GDM1 (cell line): ENCODE results near the gene GRIA2.

Experiments
- DNase-seq: peaks from one replicate; lab custom pipeline; 2025; lab: John Stamatoyannopoulos, UW

GRIA2 gene

DNA sequence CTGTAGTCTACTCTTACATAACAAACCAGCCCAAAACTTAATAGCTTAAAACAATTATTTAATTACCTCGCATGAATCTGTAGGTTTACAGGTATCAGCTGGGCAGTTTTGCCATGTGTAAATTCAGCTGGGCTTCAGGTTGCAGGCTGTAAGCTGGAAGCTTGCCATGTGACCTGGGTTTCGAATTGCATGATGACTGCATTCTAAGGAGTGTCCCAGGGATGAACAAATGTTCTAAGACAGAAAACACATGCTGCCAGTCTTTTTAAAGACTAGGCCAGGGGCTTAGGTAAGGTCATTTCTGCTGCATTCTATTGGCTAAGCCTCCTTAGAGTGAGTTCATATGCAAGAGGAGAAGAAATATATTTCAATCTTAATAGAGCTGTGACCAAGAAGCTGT, 44.8 kb downstream of the GRIA2 start:
- no peak for DNase-seq

DNA sequence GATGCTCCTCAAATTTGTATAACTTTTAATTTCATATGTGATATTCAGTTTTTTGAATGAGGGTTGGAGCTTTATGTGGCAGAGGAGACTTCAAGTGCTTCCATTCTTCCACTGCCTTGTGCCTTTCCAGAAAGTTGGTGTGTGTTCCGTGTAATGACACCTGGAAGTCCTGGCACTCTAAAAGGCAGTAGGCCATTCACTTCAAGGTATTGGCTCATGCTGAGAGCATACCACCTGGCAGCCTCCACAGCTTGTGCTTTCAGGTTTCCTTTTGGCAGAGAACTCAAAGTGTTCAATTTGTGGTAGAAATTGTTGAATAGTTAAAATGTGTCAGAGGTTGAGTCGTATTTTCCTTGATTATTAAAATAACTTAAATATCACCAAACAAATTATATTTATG, 49.6 kb downstream of the GRIA2 start:
- no peak for DNase-seq

DNA sequence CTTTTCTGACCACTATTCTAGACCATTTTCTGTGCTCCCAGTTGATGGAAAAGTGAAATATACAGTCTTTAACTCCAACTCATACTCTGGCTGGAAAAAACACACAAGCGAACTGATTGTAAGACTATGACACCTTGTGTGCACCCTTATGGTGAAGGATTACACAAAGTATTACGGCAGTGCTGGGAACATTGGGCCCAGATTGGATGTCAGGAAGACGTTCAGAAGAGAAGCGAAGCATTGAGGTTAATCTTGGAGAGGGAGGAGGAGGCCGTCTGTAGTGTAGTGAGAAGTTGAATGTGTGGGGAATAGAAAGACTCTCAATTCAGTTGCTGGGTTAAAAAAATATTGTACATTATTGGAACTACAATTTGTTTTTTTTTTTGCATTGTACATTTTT, 50.0 kb downstream of the GRIA2 start:
- DNase-seq = no peak

DNA sequence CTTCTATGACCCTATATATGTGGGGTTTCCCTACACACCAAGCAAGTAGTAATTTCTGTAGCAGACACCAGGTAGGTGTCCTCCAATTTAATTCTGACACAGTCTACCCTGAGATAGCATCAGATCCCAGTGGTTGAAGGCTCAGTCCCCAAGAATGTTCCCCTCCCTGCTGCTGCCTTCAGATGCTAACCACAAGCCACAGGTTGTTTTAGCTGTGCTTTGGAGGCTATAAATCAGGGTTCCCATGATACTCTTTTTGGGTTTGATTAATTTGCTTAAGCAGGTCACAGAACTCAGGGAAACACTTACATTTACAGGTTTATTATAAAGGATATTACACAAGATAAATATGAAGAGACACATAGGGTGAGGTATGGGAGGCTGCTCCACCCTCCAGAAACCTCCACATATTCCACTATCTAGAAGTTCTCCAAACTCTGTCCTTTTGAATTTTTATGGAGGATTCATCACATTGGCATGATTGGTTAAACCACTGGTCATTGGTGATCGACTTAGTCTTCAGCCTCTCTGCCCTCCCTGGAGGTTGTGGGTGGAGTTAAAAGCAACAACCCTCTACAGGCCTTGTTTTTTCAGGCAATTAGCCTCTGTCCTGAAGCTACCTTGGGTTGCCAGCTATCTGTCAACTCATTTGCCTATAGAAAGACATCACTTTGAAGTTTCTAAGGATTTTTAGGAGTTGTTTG, 50.8 kb downstream of the GRIA2 start:
- DNase-seq = no peak

DNA sequence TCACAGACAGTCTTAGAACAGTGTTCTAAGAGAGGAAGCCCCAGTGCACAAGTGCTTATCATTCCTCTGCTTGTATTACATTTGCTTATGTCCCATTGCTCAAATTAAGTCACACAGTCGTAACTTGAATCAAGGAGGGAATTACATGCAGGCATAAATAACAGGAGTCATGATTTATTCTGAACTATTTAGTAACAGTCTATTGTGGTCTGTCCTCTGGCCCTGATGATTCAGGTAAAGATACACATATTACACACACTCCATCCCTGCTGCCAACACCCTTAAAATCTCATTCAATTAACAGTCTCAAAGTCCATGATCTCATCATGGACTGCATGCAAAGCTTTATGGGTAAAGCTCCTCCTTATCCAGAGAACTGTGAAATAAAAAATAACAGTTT, 60.1 kb downstream of the GRIA2 start:
- DNase-seq = no peak

DNA sequence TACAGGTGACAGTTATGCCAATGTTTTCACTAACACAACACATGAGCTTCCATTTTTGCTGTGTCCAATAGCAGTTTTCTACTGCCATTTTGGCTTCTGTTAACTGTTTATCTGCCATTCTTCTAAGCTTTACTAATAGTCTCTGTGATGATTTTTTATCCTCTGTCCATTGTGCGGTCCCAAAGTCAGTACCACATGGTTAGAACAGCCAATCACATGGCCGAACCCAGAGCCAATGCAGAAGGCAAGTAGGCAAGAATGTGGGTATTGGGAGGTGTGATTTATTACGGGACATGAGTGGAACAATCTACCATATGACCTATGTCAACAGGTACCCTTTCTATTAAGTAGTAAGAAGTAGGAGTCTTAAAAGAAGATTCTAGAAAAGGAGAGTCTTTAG, 61.5 kb downstream of the GRIA2 start:
- DNase-seq = no peak

DNA sequence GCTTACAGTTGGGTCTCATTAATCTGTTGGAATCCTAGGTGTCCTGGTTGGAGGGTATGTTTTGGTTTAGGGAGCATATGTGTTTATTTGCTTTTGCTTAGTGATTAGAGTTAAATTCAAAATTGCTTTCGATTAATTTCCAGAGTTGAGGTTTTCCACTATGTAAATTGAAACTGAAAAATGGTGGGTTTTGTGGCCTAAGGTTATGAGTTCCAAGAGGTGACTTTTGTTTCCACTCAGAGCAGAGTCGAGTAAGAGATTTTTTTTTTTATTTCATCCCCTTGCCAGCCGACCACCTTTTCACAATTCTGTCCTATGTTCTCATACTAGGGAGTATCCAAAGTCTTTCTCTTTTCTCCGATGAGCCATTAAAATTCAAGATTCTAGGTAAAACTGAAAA, 66.9 kb downstream of the GRIA2 start:
- DNase-seq = no peak

DNA sequence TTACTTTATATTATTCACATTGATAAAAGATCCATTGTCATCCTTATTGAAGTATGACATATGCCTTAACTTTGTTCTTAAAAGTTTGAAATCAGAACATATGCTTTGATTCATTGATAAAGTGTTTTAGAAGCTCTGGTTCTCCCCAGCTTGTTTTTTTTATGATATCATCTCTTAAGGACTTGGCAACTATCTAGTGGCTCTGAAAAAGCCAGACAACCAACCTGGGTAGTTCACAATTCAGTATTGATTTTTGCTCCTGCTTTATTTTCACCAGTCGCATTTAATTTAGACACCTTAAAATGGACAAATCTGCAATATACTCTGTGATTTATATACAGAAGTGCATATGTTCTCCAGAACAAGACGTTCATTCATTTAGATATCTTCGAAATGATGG, 70.1 kb downstream of the GRIA2 start:
- no peak for DNase-seq

DNA sequence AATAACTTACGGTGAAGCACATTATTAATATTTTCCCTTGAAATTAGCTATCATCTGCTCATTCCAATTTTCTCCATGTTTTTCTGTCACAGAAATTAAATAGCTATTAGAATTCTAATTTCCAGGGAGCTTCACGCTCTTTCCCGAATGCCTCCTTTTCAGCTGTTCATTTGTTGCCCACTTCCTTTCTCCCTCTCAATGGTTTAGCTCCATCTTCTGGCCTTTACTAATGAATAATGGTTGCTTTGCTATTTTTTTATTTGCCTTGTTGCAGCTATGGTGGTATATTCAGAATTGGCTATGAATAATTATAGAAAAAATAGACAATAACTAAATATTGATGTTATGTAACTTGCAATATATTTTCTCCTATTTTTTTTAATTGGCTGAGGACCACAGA, 70.5 kb downstream of the GRIA2 start:
- no peak for DNase-seq

DNA sequence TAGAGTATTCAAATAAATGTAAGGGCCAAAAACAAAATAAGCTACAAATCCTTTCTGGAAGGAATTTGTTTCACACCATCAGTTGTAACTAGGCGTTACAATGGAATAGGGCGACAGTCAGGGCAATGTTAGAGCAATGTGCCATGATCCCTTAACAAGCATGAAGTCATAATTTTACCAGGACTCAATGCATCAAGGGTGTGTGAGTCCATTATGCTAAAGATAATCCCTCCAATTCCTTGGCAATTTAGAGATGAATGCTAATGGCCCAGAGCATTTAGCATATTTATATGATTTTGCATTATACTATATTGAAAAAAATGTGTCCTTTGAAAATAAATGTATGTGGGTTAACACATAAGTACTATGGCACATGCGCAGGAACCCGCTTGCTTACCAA, 73.1 kb downstream of the GRIA2 start:
- DNase-seq = no peak

DNA sequence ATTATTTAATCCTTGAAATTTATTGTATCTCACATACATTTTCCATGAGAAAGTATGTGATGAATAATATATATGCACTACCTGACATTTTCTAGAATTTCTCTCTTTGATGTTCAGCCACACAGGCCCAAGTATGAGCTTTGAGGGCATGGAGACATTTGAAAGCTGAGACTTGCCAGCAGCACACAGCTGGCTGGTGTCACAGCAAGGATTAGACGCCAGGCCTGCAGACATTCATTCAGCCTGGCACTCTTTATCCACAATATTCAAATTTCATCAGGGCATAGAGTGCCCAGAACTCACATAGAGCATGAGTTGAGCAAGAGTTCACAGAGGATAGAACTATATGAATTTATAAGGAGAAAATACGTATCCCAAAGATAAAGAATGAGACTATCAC, 74.0 kb downstream of the GRIA2 start:
- no peak for DNase-seq

DNA sequence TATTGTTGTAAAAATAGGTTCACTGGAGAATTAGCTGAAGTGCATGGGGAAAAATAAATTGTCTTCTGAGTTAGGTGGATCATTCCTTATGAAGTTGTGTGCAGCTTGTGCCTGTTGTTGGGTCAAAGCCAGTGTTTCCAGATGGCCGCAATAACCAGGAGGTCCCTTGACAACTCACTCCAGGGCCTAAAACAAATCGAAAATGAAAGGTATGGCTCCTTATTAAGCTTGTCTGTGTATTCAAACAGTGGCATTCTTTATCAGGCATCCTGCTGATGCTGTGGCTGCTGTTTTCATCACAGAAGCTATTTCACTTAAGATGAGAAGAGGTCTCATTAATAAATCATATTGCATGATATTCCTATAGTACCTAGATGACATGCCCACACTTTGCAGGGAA, 80.2 kb downstream of the GRIA2 start:
- DNase-seq = no peak

DNA sequence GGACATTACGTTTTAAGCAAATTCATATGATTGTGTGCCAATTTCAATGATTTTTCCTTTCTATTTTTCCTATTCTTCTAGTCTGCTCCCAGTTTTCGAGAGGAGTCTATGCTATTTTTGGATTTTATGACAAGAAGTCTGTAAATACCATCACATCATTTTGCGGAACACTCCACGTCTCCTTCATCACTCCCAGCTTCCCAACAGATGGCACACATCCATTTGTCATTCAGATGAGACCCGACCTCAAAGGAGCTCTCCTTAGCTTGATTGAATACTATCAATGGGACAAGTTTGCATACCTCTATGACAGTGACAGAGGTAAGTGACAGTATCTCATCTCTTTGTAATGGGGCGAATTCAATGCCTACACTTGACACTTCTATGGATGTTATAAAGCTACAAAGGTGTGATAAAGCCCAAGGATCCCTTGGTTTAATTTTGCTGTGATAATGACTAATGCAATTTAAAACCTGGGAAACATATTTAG, 83.0 kb downstream of the GRIA2 start:
- DNase-seq = no peak

DNA sequence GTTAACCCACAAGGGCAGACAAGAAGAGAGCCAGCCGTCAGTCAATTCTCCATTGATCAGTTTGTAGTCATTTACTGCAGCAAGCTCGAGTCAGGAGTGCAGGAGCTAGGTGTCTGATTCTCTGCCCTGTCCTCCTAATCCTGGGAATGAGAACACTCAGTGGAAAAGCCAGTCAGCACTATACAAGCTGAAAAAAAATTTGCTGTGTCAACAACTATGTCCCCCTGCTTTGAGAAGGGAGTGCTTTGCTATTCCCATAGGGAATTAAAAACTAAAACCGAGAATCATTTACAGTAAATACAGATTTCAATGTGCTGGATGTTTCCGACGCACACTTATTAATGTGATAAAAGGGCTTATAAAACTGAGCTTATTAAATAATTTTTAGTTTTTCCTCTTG, 84.2 kb downstream of the GRIA2 start:
- no peak for DNase-seq

DNA sequence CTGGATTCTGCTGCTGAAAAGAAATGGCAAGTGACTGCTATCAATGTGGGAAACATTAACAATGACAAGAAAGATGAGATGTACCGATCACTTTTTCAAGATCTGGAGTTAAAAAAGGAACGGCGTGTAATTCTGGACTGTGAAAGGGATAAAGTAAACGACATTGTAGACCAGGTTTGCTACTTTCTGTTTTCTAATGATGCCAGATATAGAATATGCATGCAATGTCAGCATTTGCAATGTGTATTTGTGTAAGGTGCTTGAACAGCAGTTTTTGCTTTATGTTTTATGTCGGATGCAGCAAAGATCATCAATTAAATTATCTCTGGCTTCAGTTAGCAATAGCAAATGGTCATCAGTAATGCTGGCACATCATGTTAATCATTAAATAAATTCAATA, 92.2 kb downstream of the GRIA2 start:
- no peak for DNase-seq

DNA sequence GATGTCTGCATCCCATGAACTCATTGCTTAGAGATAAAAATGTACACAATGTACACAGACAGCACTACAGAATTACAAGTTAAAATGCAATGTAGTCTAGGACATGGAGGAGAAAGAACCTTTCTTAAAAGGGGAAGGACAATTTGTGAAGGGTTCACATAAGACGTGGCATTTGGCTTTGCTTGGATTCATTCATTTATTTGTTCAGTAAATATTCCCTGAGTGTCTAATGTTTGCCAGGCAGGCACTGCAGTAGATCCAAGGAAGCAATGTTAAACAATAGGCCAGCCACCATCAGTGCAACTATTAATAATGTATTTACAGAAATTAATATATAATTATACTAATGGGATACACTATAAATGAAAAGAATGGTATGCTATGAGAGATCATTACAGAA, 94.4 kb downstream of the GRIA2 start:
- DNase-seq = no peak

DNA sequence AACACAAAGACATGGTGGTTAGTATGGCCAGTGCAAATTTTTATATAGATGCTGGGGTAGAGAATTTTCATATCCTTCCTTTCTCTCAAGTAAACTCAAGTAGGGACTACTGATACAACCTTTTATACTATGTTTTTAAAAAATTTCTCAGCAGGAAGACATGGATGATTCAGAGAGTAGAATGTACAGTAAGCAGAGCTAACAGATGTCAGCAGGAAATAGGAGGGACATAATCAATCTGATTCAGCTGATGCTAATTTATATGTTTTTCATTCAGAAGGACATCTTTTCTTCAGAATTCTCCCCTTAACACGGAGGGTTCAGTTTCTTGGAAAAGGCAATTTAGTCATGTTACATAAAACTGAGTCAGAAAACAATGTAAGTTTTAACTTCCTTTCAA, 95.4 kb downstream of the GRIA2 start:
- no peak for DNase-seq

DNA sequence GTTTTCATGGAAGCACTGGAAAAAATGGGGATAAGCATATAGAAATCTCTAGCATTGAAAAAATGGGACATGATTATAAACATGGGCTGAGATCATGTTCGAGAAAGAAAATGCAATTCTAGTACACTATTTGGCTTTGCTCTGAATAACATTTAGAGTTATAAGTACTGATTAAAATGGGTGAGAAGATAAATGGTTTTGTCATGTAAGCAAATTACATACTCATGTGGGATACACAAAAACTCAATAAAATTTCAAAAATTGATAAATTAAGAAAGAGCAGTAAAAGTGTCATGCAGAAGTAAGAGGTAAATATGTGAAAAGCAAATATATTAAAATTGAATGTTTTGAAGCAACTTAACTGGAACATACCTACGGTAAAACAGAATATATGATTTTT, 99.6 kb downstream of the GRIA2 start:
- no peak for DNase-seq

DNA sequence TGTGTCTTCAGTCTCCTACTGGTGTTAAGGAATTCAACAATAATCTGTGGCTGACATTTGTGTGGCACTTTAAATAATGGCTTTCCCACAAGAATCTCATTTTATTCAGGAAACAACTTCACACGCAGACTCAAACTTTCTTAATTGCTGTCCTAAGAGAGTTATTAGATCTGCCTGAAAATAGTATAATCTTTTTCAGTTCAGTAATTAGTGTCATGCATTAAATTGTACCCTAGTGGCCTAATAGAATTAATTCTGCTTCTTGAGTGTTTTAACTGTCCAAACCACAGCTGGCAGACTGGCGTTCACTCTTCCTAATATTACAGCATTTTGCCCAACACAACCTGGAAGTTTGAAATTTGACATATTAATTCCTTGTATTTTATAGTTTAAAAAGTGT, 107.1 kb downstream of the GRIA2 start:
- no peak for DNase-seq

DNA sequence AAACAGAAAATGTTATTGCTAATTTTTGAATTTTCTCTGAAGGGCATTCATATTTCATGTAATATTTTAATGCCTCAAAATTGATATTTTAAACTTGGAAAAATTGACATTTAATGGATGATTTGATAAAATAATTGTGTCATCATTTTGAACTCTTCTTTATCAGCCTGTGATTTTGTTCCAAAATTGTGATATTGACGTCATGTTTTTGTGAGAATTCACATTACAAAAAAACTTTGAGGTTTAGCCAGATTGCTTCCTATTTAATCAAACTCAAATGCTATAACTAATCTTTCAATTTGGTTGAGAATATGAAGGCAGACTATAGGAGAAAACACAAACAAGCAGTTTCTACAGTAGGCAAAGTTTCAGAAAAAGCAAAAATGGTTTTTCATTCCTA, 137.4 kb downstream of the GRIA2 start:
- DNase-seq = no peak

DNA sequence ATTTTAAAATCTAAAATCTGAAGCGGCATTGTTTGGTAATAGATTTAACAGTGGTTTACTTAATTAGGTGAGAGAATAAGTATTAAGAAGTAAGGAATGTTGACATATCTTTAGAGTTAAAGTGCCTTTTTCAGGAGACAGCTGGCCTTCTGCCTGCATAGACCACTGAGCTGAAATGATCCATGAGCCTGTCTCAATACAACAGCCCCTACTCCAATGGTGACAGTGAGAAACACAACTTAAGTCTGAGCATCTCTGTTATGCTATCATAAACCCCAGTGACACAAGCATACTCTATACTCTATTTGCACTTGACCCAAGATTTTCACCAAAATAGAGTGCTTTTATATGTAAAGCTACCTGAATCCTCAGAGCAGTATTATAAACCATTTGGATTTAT, 137.9 kb downstream of the GRIA2 start:
- no peak for DNase-seq

DNA sequence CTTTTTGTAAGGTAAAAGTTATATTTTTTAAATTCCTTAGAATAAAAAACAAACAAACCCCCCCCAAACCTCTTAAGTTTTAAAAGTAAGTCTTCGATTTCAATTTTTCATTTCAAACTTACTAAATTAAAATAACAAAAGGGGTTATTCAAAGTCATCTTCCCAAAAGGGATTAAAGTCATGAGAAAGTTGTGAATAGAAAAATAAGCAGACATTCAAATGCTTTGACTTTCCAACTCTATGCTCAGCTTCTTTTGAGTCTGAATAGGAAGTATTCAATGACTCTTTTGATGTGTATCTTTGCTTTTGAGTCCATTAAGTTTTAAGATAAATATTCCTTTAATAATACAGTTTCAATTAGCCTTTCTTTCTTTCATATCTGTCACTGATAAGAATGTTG, 138.3 kb downstream of the GRIA2 start:
- no peak for DNase-seq

DNA sequence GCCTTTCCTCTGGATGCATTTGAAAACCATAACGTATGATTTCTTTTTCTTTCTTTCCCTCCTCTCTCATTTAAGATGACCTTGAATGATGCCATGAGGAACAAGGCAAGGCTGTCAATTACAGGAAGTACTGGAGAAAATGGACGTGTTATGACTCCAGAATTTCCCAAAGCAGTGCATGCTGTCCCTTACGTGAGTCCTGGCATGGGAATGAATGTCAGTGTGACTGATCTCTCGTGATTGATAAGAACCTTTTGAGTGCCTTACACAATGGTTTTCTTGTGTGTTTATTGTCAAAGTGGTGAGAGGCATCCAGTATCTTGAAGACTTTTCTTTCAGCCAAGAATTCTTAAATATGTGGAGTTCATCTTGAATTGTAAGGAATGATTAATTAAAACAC, 142.8 kb downstream of the GRIA2 start:
- DNase-seq = no peak

DNA sequence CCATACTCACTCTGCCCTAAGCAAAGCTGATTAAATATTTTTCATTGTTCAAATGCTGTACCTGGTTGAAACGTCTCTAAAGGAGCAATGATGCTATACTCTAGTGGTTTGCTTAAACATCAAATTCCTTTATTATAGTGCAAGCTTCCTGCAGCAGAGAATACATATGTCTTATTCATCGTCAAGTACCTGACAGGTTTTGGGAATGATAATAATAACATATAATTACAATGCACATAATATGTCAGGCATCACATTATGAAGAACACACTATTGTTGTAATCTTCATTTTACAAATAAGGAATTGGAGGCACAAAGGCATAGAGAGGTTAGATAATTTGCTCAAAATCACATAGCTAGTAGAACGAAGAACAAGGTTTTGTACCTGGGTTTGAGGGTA, 151.6 kb downstream of the GRIA2 start:
- DNase-seq = no peak

DNA sequence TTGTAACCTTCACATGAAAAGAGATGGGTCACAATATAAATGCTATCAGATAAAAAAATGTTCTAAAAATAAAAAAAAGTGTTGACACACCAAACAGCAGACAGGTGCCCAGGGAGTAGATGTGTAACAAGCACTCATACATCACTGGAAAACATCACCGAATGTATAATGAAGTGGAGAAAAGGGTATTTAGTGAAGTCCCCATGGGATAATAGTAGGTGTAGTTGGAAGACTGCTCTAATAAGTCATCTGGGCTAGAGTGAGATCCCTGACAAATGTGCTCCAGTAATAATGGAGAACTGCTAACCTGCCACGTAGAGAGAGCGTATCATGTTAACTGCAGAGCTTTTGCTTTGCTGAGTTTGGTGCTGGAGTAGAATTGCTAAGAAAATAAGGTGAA, 152.0 kb downstream of the GRIA2 start:
- DNase-seq = no peak
